ENCODE results near the gene RAB22A. TPM values are rescaled to one million over a fixed set of nuclear protein-coding genes. Genes with fewer than 3 reads are reported as not detected.

The RAB22A gene
- total RNA-seq, 6 donors from 2014 or later, result 9.9 to 27.8 (median 21.1) TPM

GRCh38 chr20:58382096-58382495, 72.6 kb downstream of the RAB22A start:
- H3K9me3 ChIP-seq, result peaks cover 0 to 9% (median 3%) of the 10 kb centered on the region in 4 donors
- WGBS, 2 donors, result 86% methylated on average over 4 of the region's 4 CpGs
- H3K4me1 ChIP-seq, result no peaks in the 10 kb centered on the region
- H3K27me3 ChIP-seq, result no peaks in the 10 kb centered on the region
- no peak for DNase-seq
- no peak for ATAC-seq (ENCODE audit: low FRiP score in 2 of 2)
- no peak overlapping the region for H3K27ac ChIP-seq
- TF ChIP-seq CTCF (IDR thresholded peaks at IDR 0.05) (no peak), POLR2A (IDR thresholded peaks at IDR 0.05) (no peak), EP300 (IDR thresholded peaks at IDR 0.05) (no peak), POLR2AphosphoS5 (IDR thresholded peaks at IDR 0.05) (no peak)
- no peaks in the 10 kb centered on the region for H3K36me3 ChIP-seq
- no peak overlapping the region for H3K4me3 ChIP-seq

- no peaks in the 10 kb centered on the region for H3K27me3 ChIP-seq
- H3K36me3 ChIP-seq, result no peaks in the 10 kb centered on the region
- WGBS, 2 donors, result 90 to 97% methylated on average over 5 of the region's 5 CpGs
- ATAC-seq (ENCODE audit: low FRiP score in 2 of 2) (no peak), DNase-seq (no peak)
- no peak overlapping the region for H3K27ac ChIP-seq
- TF ChIP-seq EP300 (IDR thresholded peaks at IDR 0.05) (no peak), CTCF (IDR thresholded peaks at IDR 0.05) (no peak), POLR2A (IDR thresholded peaks at IDR 0.05) (no peak), POLR2AphosphoS5 (IDR thresholded peaks at IDR 0.05) (no peak)
- peaks cover 0 to 2% (median 2%) of the 10 kb centered on the region in 4 donors for H3K4me1 ChIP-seq
- H3K9me3 ChIP-seq, result peaks cover 0 to 9% (median 3%) of the 10 kb centered on the region in 4 donors
- H3K4me3 ChIP-seq, result no peak overlapping the region
These were observed 75.3 kb downstream of the RAB22A start for GRCh38 chr20:58384821-58385220.

GRCh38 chr20:58388028-58388601, 78.6 kb downstream of the RAB22A start:
- TF ChIP-seq CTCF (IDR thresholded peaks at IDR 0.05) (no peak), EP300 (IDR thresholded peaks at IDR 0.05) (no peak), POLR2AphosphoS5 (IDR thresholded peaks at IDR 0.05) (no peak), POLR2A (IDR thresholded peaks at IDR 0.05) (no peak)
- H3K36me3 ChIP-seq, result peaks cover 0 to 5% (median 0%) of the 10 kb centered on the region in 4 donors
- no peaks in the 10 kb centered on the region for H3K27me3 ChIP-seq
- H3K4me1 ChIP-seq, result peaks cover 20 to 35% (median 29%) of the 10 kb centered on the region in 4 donors
- DNase-seq (no peak), ATAC-seq (ENCODE audit: low FRiP score in 2 of 2) (no peak)
- 67 to 71% methylated on average over 4 of the region's 4 CpGs for WGBS, 2 donors
- H3K9me3 ChIP-seq, result no peaks in the 10 kb centered on the region
- H3K4me3 ChIP-seq, result peak overlapping the region in 3 of 4 donors; percentile 78 to 97 (median 85)
- peak overlapping the region in 3 of 4 donors; percentile 93 to 98 (median 94) for H3K27ac ChIP-seq

- Histone ChIP-seq H3K9me3 (no peaks in the 10 kb centered on the region), H3K27me3 (no peaks in the 10 kb centered on the region), H3K27ac (peak within 1 kb of the TSS; percentile 93 to 98 (median 96)), H3K4me1 (peaks cover 20 to 41% (median 30%) of the 10 kb centered on the region in 4 donors), H3K36me3 (peaks cover 0 to 5% (median 0%) of the 10 kb centered on the region in 4 donors), H3K4me3 (peak within 1 kb of the TSS; percentile 51 to 97 (median 82))
- DNase-seq (peak; percentile 96 to 99), ATAC-seq (ENCODE audit: low FRiP score in 2 of 2) (peak; percentile 99 to 100)
- 0% methylated on average over 11 to 19 of the region's 51 CpGs for WGBS, 2 donors
- TF ChIP-seq POLR2AphosphoS5 (IDR thresholded peaks at IDR 0.05), result peak; percentile 91 to 95
- TF ChIP-seq POLR2A (IDR thresholded peaks at IDR 0.05), result peak in 2 of 4 donors; percentile 59 to 85
- no peak for TF ChIP-seq CTCF (IDR thresholded peaks at IDR 0.05)
- TF ChIP-seq EP300 (IDR thresholded peaks at IDR 0.05), result peak in 1 of 4 donors; percentile 53
These were observed 79.4 kb downstream of the RAB22A start, which contains the start of gene VAPB for GRCh38 chr20:58388882-58389323. VAPB (plus strand) TSS chr20:58389229; CDS start chr20:58389460, 231 bp downstream.
